GM18508 (cell line): Measurements from ENCODE around the gene HOXC12.

Experiments
- ATAC-seq: cut with Tn5 transposase; IDR thresholded peaks from one replicate; pipeline ENCODE4 v1.9.1; 2021; ENCODE audit warnings: moderate number of reproducible peaks; ENCODE audit not compliant: insufficient read depth, unreplicated experiment

The HOXC12 gene

GRCh38 chr12:53939141-53940108 lies 15.3 kb upstream of the HOXC12 start:
- ATAC-seq: no peak

GRCh38 chr12:53940443-53941014 lies 14.2 kb upstream of the HOXC12 start:
- no peak for ATAC-seq

GRCh38 chr12:53941187-53941586 lies 13.5 kb upstream of the HOXC12 start:
- no peak for ATAC-seq

- ATAC-seq: no peak
Observed at GRCh38 chr12:53941750-53942149, 13.0 kb upstream of the HOXC12 start.

DNA sequence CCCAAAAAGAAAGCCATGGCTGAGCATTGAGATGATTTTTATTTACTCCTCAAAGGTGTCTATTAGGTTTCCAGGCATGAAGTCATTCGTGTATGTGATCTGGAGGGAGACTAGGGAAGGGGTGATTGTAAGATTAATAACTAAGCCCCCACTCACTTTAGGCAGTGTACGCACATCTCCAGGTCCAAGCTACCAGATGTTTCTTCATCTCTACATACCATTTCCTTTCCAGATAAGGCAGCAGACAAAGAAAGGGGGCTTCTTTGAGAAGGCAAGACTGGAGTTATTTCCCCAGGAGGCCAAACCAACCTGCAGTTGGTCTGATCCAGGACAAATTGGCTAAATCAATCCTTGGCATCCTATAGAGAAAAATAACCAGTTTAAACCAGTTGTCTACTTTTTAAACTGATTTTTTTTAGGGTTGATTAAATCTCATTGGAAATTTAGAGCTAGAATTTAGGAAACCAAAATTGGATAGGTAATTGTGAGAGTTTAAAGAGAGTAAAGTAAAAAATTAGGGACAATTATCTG lies 12.2 kb upstream of the HOXC12 start:
- ATAC-seq: no peak

DNA sequence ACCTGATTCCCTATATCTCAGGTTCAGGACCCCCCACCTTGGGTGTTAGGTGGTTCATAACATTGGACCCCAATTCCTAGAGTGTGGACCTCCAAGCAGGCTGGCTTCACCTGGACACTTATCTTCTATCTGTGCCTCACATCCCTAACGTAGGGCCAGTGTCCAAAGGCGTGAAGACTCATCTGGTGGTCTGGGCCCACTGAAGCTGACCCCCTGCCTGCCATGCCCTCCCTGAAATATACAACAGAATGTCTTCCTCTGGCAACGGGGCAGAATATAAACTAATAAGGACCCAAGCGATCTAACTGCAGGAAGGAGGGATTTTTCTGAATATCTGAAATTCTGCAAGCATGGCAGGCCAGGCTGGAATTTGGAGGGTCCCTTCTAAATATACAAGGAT lies 10.5 kb upstream of the HOXC12 start:
- ATAC-seq: no peak

DNA sequence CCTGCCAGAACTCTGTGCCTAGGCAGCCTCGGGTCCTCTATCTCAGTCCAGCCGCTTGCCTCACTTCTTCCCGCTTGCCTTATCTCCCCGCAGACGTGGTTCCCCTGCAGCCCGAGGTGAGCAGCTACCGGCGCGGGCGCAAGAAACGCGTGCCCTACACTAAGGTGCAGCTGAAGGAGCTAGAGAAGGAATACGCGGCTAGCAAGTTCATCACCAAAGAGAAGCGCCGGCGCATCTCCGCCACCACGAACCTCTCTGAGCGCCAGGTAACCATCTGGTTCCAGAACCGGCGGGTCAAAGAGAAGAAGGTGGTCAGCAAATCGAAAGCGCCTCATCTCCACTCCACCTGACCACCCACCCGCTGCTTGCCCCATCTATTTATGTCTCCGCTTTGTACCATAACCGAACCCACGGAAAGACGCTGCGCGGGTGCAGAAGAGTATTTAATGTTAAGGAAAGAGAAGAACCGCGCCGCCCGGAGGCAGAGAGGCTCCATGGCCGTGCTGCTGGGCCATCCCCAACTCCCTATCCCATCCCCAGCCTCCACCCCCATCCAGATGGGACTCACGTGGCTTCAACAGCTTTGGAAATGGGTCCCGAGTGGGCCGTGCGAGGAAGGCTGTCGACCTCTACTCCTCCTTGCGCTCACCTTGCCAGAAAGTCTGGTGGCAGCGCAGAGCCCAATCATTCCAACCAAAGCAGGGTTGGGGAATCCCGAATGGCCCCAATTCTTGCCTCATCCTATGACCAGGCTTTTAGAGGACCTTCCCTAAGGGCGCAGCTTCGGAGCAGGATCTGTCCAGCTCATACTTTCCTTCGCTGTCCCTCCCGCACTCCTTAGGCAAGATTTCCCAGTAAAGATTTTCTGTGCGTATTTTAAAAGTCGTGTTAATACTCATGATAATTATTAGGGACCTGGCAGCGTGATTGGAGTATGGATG lies 9.5 kb upstream of the HOXC12 start:
- ATAC-seq: no peak

- no peak for ATAC-seq
Observed at GRCh38 chr12:53947743-53948142, 7.0 kb upstream of the HOXC12 start.

- ATAC-seq: no peak
Observed at GRCh38 chr12:53948650-53949593, 5.8 kb upstream of the HOXC12 start.

DNA sequence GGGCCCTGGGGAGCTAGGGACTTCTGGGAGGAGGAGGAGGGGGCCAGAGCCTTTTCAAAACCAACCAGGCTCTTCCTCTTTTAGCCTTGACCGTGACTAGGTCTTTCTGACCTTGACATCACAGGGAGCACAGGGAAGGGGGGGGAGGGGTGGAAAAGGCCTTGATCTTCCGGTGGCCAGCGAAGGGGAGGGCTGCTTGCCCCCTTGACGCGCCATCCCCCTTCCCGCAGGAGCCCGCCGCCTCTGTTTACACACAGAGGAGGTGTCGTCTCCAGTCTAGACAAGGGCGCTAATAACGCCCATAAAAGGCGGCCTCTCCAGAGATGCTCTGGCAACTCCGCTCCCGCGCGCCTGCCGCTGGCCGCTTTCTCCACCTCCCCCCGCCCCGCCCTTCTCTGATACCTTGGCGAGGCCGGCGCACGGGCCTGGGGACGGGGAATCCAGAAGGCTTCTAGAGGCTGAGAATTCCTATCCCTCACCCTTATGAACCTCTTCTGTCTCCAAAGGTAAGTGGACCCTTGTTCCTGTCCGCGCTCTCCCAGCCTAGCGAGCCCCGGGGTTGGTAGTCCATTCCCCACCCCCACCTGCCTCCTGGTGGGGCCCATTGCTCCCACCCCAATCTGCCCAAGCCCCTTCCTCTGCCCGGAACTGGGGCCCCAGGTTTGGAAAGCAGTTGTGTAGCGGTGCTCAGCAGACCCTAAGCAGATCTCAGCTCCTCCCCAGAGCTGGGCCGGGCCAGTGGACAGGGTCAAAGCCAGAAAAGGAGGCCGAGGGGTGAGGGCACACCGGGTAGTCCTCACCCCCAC lies 4.9 kb upstream of the HOXC12 start:
- ATAC-seq: no peak

- ATAC-seq: no peak
Observed at GRCh38 chr12:53950437-53950773, 4.3 kb upstream of the HOXC12 start.

GRCh38 chr12:53950789-53951576 lies 3.7 kb upstream of the HOXC12 start:
- ATAC-seq: no peak

DNA sequence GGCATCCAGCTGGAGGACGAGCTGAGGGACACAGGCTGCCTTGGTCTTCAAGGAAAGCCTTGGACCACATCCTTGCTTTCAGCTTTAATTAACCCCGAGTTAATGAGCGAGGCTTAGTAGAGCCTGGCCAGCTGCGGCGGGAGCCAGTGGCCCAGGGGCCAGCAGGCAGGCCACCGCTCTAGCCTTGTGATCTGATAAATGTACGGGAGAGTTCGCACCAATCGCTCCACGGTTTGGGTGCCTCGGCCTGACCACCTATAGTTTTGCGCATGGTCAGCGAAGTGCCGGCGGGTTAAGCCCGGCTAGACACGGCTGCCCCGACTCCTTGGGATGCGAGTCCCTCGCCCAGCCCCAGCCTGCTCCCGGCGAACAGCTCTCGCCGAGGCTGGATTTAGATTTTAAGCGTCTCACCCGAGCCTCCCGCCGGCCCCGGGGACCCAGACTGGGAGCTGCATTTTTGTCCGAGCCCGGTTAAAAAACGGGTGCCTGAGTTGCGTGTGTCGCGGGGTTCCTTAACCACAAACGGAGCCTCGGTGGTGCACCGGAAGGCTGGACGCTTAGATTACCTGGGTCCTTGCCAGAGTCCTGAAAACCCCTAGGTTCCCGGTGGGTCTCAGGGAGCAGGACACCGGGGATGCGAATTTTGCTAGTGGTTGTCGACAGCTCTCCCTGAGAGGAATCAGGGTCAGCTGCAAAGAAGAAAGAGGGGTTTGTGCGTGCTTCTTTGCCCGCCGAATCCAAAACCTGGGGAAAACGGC lies 2.9 kb upstream of the HOXC12 start:
- no peak for ATAC-seq

DNA sequence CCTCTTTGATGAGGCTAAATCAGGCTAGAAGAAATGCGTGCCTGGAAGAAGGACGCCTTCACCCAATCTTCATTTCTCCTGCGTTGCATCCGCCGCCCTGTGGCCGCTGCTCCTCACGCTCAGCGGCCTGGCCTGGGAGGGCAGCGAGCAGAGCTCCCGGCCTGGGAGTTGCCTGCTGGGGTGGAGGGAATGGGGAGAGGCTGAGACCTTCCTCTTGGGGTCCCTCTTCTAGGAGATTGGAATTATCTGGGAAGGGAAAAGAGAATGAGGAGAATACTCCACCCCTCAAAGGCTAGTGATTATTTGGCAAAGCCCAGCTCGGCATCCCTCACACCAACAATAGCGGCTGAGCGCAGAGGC lies 2.4 kb upstream of the HOXC12 start:
- ATAC-seq: no peak

DNA sequence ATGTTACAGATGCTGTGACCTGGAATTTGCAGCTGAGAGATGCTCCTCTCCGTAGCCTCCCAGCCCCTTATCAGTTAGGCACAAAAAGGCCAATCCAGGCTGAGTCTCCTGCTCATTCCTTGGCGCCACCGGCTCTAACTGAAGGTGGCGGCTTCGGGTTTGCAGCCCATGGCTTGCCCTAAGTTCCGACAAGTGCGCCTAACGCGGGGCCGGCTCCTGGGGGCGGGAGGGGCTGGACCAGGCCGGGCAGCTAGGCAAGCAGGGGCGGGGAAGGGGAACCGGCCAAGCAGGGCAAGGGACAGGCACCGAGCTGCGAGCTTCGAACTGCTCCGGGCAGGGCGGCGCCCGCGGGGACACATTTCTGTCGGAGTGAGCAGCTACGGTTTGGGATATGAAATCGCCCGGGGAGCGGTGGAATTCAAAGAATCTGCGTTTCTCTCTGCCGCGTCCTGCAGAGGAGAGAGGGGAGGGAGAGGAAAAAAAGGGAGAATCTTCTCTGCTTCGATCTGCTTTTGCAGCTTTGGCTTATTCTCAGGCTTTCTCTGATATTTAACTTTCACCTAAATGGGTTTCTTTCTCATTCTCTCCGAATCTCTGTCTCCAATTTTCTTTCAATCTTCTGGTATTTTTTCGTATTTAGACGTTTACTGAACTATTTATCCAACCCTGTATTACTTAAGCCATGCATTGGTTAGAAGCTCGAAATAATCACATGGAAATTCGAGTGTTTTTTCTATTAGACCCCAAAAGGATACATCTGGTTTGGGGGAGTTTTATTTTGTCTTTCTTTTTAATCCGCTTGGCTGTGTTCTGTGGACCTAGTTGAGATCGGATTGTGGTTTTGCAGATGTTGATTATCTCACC lies 1.6 kb upstream of the HOXC12 start:
- ATAC-seq: no peak
